HG03060 (cell line): ENCODE results near the gene RMP24.

Experiments used
- ATAC-seq: cut with Tn5 transposase; IDR thresholded peaks from one replicate; pipeline ENCODE4 v1.9.1; 2021; ENCODE audit warnings: low read depth, moderate number of reproducible peaks; ENCODE audit not compliant: unreplicated experiment

Gene RMP24

DNA sequence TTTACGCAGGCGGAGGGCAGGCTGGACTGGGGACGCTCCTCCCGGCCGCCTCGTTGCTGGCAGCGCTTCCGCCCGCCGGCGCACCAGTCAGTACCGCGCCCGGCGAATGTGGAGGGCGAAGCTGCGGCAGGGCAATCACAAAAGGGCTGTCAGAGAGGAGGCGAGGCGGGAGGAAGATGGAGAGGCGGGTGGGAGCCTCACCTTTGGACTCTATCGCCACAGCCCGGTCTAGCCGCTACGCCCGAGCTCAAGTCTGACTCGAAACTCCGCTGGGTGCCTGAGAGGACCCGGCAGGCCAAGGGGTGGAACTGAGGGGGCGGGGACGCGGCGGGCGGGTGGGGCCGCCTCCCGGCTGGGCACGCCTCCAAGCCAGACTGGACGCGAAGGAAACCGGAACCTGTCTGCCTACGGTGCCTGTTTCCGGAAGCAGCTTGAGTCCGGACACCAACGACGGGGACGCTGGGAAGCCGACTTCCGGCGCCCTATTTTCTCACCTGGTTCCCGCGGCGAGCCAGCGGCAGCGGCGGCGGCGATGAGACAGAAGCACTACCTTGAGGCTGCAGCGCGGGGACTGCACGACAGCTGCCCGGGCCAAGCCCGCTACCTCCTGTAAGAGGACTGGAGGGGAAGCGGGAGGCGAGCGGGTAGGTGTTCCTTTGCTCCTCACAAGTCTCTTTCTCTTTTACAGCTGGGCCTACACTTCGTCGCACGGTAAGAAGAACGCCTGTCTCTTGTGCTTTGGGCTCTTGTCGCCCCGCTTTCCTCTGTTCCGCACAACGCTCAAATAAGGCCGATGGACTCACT is at the start of gene RMP24:
TSS of gene RMP24 (plus strand) at position 483 of the 804 bp plus-strand sequence.
- peak; percentile 70 for ATAC-seq

- no peak for ATAC-seq
Measured at GRCh38 chr18:35923939-35924684, 48.4 kb upstream of the RMP24 start.

GRCh38 chr18:35926884-35927283 is 45.6 kb upstream of the RMP24 start:
- ATAC-seq = no peak

DNA sequence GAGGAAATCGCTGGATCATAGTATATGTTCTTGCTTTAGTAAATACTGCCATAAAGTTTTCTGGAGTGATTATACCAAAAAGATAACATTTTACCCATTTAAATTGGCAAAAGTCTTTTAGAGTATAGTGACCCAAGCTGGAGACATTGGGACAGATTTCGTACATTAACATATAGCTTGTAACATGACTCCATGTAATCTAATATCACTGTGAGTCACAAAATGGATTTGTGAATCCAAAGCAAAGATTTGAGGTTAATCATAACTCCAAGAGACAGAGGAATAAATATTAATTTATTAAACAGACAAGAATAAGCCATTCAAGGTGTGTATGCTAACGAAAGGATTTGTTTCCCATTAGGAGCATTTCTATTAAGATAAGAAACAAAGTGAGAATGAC is 45.0 kb upstream of the RMP24 start:
- no peak for ATAC-seq

DNA sequence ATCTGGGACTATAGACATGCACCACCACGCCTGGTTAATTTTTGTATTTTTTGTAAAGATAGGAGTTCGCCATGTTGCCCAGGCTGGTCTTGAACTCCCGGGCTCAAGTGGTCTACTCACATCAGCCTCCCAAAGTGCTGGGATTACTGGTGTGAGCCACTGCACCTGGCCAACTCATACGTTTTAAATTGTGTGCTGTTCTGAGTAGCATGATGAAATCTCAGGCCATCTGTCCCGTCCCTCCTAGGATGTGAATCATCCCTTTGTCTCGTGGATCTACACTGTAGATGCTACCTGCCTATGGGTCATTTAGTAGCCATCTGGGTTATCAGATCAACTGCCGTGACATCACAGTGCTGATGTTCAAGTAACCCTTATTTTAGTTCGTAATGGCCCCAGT is 38.5 kb upstream of the RMP24 start:
- no peak for ATAC-seq

GRCh38 chr18:35934891-35935290 is 37.6 kb upstream of the RMP24 start:
- no peak for ATAC-seq

DNA sequence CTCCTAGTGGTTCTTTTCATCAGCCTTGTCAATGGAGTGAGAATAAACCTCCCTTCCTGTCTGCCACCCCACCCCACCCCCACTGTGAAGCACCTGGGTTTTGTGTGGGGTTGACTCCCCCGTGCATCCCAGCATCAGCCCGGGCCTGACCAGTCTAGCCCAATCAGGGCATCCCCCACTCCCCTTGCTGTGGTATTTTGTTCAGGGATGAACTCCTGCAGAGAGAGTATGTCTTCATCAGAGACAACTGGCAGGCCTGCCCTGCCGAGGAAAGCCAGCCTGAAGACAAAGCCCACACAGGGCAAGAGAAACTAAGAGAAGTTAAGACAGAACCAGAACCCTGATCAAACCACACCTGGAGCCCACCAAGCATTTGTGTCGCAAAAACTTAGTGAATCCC is 36.7 kb upstream of the RMP24 start:
- ATAC-seq = no peak

DNA sequence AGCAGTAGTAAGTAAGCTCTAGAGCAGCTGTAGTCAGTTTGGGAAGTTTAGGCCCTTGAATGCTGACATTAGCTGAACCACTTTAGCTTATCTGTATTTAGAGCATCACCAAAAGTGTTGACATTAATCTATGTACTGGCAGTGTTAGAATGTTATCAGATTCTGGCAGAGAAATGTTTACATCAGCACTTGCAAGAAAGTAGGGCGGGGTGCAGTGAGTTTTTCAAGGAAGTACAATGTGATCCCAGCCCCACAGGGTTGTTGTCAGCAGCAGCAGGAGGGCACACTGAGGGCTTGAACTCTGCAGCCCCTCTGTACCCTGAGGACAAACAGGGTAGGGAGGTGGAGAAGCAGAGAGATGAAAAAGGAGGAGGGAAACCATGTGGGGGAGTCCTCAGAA is 35.5 kb upstream of the RMP24 start:
- no peak for ATAC-seq

- ATAC-seq = no peak
Measured at GRCh38 chr18:35938158-35938557, 34.3 kb upstream of the RMP24 start.

DNA sequence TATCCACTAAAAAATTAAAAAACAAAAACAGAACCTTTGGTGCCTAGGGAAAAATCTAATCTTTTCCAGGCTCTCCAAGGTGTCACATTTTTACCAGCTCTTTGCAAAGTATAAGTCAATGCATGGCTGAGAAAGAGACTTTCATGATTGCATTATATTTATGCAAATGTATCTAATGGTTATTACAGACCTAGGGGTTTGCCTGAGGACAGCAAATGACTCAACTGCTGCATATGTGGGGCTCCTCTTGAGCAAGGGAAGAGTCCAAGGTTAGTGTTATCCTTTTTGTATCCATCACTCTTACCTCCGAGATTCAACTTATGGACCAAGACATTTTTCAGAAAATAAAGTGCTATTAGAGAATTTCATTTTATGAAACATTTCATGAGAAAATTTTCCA is 33.9 kb upstream of the RMP24 start:
- peak; percentile 53 for ATAC-seq

DNA sequence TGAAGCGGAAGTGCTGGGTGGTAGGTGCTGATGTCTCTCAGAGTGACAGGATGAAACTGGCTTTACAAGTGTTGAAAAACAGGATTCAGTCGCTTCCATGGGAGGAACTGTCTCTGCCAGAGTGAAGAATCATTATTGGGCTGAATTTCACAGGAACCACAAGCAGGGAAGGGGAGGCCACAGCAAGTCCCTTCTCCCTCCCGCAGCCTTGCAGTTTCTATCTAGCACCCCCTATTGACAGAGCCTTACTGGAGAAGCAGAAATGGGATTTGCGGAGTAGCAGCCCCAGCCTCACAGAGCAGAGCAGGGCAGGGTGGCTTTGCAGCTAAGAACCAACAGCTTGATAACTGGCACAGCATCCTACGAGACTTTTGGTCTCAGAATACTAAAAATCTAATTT is 33.3 kb upstream of the RMP24 start:
- no peak for ATAC-seq

DNA sequence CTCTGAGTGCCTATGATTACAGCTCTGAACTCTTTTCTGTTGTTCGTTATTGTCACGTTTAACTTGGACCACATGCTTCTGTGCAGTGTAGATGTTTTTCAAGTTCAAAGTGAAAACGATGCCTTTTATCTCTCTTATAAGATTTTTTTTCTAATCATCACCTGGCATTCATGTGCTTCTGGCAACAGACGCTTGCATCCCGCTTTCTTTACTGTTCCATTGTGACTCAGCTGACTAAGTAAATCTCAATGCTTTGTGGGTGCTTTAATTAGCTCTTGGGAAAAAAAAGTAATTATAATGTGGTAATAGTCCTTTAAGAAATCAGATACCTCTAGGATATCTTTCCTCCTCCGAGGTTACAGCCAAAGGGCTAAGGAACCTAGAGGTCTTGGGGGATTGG is 31.2 kb upstream of the RMP24 start:
- no peak for ATAC-seq

- no peak for ATAC-seq
Measured at GRCh38 chr18:35942133-35942532, 30.3 kb upstream of the RMP24 start.

- no peak for ATAC-seq
Measured at GRCh38 chr18:35942661-35943060, 29.8 kb upstream of the RMP24 start.

- ATAC-seq = no peak
Measured at GRCh38 chr18:35948080-35948479, 24.4 kb upstream of the RMP24 start.

DNA sequence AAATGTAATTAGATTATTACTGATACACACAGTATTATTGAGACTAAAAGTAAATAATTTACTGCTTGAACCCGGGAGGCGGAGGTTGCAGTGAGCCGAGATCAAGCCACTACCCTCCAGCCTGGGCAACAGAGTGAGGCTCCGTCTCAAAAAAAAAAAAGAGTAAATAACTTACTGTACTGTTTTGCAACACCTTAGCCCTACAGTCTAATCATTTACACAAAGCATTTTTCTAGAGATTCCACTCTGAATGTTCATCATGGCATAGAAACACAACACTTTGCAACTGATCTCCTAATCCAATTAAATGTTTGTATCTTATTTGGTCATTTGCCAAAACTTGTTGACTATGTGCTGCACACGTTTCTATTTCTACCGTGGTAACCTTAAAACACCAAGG is 23.4 kb upstream of the RMP24 start:
- no peak for ATAC-seq

DNA sequence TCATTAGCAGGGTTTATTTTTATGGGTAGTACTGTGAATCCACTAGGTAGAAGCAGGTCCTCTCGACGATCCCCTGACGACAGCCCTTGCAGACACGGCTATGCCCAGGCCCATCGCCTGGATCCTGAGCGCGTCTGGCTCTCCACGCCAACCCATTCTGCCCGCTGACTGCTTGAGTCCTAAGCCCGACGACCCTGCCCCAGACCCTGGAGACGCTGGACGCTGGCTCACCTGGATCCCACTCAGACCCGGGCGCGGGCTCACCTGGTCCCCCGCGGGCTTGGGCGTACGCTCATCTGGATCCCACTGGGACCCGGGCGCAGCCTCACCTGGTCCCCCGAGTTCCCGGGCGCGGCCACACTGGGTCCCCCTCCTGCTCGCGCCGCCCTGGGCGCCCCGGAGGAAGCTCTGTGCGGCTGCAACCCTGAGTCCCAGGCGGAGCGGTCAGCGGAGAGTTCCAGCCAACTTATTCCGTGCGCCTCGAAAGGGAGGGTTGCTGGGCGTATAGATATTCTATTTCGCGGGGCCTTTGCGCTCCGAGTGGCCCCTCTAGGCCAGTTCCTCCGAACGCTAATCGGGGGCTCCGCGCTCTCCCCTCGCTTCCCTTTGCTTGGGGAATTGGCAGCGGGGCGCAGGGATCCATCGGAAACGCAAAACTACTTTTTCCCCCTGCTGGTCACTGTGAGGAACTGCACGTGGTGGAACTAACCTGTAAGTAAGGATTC is 22.4 kb upstream of the RMP24 start:
- no peak for ATAC-seq

GRCh38 chr18:35950628-35950982 is 21.9 kb upstream of the RMP24 start:
- ATAC-seq = no peak

GRCh38 chr18:35953688-35954087 is 18.8 kb upstream of the RMP24 start:
- ATAC-seq = no peak

- no peak for ATAC-seq
Measured at GRCh38 chr18:35956226-35956625, 16.3 kb upstream of the RMP24 start.

- ATAC-seq = no peak
Measured at GRCh38 chr18:35962320-35962719, 10.2 kb upstream of the RMP24 start.
